Measurements from ENCODE around the gene RAB3C.
"Not testable (repeated sequence)": the region's sequence is repeated elsewhere in the genome, so short reads cannot be mapped to it uniquely, and the experiment has no call there.

RAB3C gene, protein sequence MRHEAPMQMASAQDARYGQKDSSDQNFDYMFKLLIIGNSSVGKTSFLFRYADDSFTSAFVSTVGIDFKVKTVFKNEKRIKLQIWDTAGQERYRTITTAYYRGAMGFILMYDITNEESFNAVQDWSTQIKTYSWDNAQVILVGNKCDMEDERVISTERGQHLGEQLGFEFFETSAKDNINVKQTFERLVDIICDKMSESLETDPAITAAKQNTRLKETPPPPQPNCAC

DNA sequence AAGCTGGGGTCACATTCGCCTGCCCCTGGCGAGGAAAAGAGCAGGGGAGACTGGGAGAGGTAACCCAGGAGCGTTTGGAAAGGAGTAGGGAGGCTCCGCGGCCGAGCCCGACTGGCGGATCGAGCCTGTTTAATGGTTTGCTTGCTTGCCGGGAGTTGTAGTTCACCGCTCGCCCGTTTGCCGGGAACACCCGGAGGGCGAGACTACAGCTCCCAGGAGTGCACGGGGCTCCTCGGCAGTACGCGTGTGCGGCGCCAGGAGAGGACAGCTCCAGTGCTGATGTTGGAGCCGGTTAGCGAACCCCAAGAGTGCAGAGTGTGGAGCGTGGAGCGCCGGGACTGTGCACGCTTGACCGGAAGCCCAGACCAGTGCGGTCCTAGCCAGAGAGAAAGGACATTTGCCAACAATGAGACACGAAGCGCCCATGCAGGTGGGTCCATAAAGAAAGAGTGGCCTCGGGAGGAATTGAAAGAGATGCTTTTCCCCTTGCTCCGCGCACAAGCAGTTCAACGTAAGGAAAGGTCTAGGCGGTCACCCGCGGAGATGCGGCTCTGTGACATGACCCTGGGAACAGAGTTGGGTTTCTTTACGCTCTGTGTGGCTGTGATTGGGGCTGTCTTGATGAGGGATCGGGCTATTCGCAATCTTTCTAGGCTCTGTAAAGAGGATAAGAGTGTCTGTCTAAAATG, at the start of gene RAB3C:
Gene RAB3C, plus strand, starts transcription at position 273 of the 689 bp plus-strand sequence. Its CDS starts 134 bp downstream, at position 407.
- DNase-seq, result peak; percentile 82 to 99 (median 94)
- intact Hi-C loops (cut with DNase I), result no loop called here

DNA sequence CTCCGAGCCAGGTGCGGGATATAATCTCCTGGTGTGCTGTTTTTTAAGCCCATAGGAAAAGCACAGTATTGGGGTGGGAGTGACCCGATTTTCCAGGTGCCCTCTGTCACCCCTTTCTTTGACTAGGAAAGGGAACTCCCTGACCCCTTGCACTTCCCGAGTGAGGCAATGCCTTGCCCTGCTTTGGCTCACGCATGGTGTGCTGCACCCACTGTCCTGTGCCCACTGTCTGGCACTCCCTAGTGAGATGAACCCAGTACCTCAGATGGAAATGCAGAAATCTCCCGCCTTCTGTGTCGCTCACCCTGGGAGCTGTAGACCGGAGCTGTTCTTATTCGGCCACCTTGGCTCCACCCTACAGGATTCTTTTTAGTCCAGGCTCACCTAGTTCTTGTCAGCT, 40.9 kb upstream of the RAB3C start:
- DNase-seq, result not testable (repeated sequence)

DNA sequence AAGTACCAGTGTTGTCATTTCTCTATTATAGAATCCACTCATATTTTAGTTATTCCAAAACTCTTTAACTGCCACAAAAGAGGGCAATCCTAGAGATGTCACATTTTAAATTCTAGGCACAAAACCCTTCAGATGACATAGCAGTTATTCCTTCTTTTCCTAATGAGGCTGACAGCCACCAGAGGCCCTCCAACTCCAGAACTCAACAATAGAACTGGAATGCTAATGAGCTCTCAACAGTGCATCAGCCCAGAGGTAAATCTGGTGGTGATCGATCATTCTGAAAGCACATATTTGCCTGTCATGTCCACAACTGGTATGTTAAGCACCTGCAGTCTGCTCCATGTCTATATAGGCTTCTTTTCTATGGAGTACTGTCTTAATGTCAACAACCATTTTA, 40.2 kb upstream of the RAB3C start:
- intact Hi-C loops (cut with DNase I), result no loop called here
- no peak for DNase-seq

More for the DNA sequence above, 40.9 kb upstream of the RAB3C start:
- intact Hi-C loops (cut with DNase I), result not testable (repeated sequence)

DNA sequence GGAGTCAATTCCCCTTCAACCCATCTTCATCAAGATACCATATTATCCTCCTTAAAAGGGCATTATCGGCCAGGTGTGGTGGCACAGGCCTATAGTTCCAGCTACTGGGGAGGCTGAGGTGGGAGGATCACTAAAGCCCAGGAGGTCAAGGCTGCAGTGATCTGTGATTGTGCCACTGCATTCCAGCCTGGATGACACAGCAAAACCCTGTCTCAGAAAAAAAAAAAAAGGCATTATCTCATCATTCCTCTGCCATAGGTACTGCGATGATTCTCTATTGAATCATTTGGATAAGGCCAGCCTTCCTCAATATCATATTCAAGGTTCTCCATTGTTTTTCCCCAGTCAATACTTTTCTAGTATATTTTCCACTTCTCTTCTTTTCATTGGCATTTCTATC, 39.2 kb upstream of the RAB3C start:
- DNase-seq, result no peak
- intact Hi-C loops (cut with DNase I), result no loop called here

DNA sequence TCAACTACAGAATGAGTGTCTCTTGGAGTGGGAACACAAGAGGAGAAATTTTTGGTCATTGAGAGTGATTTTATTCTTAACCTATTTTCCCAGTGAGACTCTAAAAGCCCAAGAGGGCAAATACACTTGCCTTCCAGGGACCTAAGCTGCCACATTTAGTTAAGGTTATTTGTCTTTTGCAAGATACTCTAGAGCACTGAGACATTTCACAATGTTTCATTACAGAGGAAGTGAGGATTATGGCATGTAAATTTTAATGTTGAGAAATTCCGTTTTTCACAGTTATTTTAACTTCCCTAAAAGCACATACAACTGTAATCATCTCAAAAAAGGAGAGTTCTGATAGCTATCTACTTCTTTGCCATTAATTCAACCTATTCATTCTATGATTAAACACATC, 38.7 kb upstream of the RAB3C start:
- intact Hi-C loops (cut with DNase I), result no loop called here
- DNase-seq, result no peak

DNA sequence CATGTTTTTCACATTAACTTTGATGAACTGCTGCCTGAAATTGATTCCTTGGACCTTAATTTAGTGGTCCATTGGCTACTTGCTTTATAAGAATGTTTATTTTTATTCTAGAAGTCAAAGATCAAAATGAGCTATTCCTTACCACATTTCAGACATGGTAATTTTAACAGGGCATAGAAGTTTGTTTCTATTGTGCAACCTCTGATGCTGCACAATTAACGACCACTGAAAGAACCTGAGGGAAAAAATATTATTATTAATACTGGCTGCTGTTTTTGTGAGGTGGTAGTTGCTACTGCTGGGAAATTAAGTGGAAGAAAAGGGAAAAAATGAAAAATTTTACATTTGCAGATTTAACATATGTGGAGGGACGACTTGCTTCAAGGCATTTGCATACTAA, 37.9 kb upstream of the RAB3C start:
- no peak for DNase-seq
- intact Hi-C loops (cut with DNase I), result no loop called here

DNA sequence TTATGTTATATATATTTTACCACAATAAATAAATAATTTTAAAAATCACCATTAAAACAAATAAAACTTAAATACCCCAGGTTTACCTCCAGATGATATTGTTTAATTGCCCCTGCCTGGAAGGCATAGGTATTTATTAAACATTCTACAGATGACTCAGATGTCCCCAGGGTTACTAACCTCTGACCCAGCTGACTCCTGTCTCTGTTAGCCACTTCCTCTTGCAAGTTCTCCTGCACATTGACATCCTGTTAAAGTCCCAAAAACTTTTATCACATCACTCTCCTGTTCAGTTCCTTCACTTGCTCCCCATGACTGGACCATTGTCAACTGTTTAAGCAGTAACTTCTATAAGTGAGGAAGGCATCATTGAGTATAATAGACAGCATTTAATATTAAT, 37.0 kb upstream of the RAB3C start:
- no peak for DNase-seq
- intact Hi-C loops (cut with DNase I), result no loop called here

DNA sequence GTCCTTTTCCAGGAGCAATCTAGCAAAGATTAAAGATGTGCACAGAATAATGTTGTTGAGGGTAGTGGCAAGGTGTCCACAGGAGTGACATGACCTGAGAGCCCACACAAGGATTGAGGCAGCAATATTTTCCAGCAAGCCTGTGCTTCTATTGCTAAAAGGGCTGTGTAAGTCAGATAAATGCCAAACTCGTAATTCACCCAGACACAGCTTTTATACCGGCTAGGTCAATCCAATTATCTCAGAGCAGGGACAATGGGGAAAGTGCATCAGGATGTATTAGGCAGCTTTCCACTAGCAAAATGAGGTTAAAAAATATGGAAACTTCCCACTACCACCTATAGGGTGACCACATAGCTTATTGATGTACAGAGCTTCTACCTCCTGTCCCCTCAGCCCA, 34.8 kb upstream of the RAB3C start:
- DNase-seq, result no peak
- intact Hi-C loops (cut with DNase I), result no loop called here

DNA sequence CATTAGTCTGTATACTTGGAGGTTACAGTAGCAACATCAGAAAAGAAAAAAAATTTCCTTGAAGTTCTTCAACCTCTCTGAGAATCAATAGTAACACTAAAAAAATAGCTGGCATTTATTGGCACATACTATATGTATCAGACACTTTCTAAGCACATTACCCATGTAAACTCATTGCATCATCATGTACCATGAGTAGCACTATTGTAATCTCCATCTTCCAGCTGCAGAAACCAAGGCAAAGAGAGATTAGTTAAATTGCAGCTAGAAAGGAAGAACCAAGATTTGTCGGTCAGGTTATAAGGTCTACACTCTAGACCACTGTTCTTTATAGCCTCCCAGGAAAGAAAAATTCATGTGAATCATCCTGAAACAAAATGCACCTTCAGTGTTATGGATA, 31.4 kb upstream of the RAB3C start:
- DNase-seq, result no peak
- intact Hi-C loops (cut with DNase I), result no loop called here

DNA sequence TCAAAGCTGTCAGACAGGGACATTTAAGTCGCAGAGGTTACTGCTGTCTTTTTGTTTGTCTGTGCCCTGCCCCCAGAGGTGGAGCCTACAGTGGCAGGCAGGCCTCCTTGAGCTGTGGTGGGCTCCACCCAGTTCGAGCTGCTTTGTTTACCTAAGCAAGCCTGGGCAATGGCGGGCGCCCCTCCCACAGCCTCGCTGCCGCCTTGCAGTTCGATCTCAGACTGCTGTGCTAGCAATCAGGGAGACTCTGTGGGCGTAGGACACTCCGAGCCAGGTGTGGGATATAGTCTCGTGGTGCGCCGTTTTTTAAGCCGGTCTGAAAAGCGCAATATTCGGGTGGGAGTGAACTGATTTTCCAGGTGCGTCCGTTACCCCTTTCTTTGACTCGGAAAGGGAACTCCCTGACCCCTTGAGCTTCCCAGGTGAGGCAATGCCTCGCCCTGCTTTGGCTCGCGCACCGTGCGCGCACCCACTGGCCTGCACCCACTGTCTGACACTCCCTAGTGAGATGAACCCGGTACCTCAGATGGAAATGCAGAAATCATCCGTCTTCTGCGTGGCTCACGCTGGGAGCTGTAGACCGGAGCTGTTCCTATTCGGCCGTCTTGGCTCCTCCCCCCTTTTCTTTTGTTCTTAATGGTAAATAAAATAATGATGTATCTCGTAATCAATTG, 25.1 kb upstream of the RAB3C start:
- DNase-seq, result peak in 1 of 10 donors; percentile 55
- intact Hi-C loops (cut with DNase I), result not testable (repeated sequence)

DNA sequence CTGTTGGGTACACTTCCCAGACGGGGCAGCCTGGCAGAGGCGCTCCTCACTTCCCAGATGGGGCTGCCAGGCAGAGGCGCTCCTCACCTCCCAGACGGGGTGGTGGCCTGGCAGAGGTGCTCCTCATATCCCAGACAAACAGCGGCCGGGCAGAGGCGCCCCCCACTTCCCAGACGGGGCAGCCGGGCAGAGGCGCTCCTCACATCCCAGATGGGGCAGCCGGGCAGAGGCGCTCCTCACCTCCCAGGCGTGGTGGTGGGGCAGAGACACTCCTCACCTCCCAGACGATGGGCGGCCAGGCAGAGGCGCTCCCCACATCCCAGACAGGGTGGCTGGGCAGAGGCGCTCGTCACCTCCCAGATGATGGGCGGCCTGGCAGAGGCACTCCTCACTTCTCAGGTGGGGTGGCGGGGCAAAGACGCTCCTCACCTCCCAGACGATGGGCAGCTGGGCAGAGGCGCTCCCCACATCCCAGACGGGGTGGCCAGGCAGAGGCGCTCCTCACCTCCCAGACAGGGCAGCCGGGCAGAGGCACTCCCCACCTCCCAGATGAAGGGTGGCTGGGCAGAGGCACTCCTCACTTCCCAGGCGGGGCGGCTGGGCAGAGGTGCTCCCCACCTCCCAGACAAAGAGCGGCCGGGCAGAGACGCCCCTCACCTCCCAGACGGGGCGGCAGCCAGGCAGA, 19.7 kb upstream of the RAB3C start:
- intact Hi-C loops (cut with DNase I), result not testable (repeated sequence)
- DNase-seq, result peak in 3 of 10 donors; percentile 39 to 75 (median 67)

DNA sequence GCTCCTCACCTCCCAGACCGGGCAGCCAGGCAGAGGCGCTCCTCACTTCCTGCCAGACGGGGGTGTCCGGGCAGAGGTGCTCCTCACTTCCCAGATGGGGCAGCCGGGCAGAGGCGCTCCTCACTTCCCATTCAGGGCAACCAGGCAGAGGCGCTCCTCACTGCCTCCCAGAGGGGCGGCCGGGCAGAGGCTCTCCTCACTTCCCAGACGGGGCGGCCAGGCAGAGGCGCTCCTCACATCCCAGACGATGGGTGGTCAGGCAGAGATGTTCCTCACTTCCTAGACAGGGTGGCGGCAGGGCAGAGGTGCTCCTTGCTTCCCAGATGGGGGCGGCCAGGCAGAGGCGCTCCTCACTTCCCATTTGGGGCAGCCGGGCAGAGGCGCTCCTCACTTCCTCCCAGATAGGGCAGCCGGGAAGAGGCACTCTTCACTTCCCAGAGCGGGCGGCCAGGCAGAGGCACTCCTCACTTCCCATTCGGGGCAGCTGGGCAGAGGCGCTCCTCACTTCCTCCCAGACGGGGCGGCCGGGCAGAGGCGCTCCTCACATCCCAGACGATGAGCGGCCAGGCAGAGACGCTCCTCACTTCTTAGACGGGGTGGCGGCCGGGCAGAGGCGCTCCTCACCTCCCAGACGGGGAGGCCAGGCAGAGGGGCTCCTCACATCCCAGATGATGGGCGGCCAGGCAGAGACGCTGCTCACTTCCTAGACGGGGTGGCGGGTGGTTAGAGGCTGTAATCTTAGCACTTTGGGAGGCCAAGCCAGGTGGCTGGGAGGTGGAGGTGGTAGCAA, 18.6 kb upstream of the RAB3C start:
- intact Hi-C loops (cut with DNase I), result not testable (repeated sequence)
- peak in 3 of 10 donors; percentile 60 to 73 (median 68) for DNase-seq

DNA sequence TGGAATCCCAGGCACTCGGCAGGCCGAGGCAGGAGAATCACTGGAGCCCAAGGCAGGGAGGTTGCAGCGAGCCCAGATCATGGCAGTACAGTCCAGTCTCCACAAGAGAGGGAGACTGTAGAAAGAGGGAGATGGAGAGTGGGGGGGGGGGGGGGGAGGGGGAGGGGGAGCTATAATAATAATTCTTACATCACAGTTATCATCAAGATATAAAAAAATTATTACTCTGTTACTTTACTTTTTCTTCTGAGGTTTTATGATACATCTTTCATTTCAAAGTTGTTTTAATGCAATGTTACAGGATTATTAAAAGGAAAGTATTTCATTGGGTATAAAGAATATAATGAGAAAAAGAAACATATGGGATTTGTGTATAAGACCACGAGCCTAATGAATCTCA, 17.8 kb upstream of the RAB3C start:
- intact Hi-C loops (cut with DNase I), result no loop called here
- DNase-seq, result no peak

DNA sequence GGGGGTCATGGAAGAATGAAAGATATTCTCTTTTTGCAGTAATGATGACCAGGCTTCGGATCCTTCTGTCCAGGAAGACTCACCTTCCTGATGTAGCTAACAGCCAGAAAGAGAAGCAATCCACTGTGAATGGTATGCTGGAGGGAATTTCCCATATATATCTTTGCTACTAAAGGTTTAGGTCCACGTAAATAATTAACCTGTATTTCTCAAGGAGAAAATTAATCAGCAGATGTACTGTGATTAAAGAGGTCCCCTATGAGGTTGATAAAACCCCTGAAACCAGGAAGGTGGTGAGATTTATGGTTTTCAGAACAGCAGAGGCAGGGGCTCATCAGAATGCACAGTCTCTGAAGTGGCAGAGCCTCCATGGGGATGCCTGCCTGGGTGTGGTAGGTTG, 11.4 kb upstream of the RAB3C start:
- DNase-seq, result no peak
- intact Hi-C loops (cut with DNase I), result no loop called here

DNA sequence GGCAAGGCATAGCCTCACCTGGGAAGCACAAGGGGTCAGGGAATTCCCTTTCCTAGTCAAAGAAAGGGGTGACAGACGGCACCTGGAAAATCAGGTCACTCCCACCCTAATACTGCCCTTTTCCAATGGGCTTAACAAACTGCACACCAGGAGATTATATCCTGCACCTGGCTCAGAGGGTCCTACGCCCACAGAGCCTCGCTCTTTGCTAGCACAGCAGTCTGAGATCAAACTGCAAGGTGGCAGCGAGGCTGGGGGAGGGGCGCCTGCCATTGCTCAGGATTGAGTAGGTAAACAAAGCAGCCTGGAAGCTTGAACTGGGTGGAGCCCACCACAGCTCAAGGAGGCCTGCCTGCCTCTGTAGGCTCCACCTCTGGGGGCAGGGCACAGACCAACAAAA, 9.9 kb upstream of the RAB3C start:
- intact Hi-C loops (cut with DNase I), result not testable (repeated sequence)
- DNase-seq, result peak in 1 of 10 donors; percentile 52

DNA sequence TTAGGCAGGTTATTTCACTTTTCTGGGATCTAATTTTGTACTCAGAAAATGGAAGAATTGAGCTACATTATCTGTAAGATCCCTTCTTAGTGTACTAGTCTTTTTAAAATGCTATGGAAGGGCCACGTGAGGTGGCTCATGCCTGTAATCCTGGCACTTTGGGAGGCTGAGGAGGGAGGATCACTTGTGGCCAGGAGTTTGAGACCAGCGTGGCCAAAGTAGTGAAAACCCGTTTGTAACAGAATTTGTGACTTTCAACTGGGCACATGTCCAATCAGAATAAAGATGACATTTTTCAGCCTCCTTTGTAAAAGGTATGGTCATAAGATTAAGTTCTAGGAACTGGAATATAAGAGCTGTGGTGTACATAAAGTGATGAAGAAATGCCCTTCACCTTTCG, 3.1 kb upstream of the RAB3C start:
- intact Hi-C loops (cut with DNase I), result no loop called here
- DNase-seq, result no peak

DNA sequence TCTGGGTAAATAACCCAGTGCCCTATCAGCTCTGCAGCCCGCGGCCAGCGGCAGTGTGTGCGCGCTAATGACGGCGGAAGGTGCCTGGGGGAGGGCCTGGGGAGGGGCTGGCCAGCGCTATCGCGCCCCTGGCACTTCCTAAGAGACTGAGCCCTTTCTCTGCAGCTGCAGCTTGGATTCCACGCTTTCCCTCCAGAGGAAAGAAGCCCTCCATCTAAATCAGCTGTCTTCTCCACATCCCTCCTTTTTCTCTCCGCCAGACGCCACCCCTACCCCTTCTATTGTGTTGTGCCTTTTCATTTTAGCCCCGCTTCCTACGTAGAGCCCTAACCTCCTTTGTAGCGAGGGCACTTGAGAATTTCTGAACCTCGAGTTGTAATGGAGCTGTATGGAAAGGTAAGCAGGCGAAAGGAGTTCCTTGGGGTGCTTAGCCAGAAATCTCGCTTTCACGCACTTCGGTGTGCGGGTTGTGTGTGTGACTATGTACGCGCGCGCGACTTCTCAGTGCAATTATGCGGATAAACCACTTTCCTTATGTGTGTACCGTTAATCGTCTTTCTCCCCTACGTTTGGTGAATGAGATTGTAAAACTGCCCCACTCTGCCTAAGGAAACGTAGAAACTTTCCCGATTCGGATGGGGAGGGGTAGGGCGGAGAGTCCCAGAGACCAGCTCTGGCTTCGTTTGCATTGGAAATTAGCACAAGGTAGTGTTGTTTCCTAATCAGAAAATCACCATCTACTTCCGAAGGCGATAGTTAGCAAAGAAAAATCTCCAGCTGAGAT, 664 bp upstream of the RAB3C start:
- DNase-seq, result peak in 4 of 10 donors; percentile 12 to 87 (median 76)
- intact Hi-C loops (cut with DNase I), result no loop called here

DNA sequence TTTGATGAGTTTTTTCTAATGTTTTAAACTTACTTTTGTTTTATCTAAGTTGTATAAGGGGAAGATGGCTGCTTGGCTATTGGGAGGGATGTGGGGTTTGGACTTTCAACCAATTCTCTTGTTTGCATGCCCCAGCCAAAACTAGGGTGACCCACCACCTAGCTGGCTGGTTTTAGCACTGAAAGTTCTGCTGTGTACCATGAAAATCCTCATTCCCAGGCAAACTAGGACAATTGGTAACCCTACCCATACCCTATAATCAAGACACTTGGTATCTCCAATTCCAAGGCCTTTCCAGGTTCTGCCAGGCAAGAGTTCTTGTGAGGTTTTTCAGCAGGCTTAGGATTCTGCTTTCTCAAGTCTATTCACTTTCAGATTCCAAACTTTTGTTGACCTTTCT, 13.1 kb downstream of the RAB3C start:
- no peak for DNase-seq
- intact Hi-C loops (cut with DNase I), result no loop called here

DNA sequence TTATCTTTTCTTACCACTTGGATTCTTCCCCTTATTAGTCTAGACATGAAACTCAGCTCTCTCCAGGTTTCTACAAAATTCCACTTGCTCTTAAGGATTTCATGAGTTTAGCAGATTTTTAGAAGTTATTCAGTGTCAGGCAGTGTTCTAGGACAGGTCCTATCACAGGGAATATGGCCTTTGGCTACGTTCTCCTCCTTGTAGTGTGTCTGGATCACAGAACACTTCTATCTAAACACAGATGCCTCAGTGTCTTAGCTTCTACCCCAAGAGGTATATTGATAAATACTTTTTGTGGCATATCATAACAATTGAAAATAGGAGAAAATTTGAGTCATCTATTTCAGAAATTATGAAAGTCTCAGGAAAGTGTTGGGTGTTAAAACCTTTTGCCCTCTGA, 15.6 kb downstream of the RAB3C start:
- DNase-seq, result no peak
- intact Hi-C loops (cut with DNase I), result no loop called here

DNA sequence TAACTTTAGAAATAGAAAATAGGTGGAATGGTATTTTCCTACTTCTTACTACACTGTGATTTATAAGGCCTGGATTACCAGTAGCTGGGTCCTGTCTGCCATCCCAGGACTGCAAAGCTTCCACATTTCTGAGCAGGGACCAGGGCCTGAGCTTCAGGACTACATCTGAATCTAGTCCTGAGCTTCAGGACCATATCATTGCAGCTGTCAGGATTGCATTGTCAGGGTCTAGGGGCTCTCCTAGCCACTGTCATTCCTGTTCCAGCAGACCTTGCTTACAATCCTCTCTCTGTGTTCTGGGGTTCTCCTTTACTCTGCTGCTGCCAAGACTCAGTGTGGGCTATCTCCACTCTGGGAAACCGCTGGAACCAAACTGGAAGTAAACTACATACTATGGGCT, 16.3 kb downstream of the RAB3C start:
- no peak for DNase-seq
- intact Hi-C loops (cut with DNase I), result no loop called here

Measured in posterior cingulate gyrus (tissue), 11 donors.